K562 (cell line): ENCODE data around the gene BTBD16. TPM values are rescaled to one million over a fixed set of nuclear protein-coding genes. Genes with fewer than 3 reads are reported as not detected.

Experiments
- ATAC-seq: fragments of 200-7000 bp; cut with Tn5 transposase; 3 replicates; pipeline ENCODE4 v1.9.1; 2020; ENCODE audit warnings: moderate library complexity
- BruUV-seq: library from RNA; stranded (reverse); fragments of 400-500 nt; replicated peaks from 2 replicates; lab custom pipeline; 2021; lab: Mats Ljungman, UMichigan
- CTCF ChIA-PET: fragments of 300-600 bp; formaldehyde crosslinking; extraction: SDS; loops from one replicate; lab custom pipeline; 2021; ENCODE audit warnings: low intra/inter-chr PET ratio; lab: Yijun Ruan, JAX
- POLR2A ChIA-PET: fragments of 300-600, 350-650 bp; sonication (Branson Sonifier 250); formaldehyde crosslinking; extraction: SDS; loops from one replicate; lab custom pipeline; 2021; ENCODE audit warnings: antibody characterized with exemption, inconsistent platforms; lab: Yijun Ruan, JAX
- DNase-seq, 4 experiments: peaks; one replicate each; pipeline versions ENCODE4 v3.0.0 to v3.0.0-alpha.2; 2011 to 2018; ENCODE audit warnings: low spot score in 3 of 4, mixed read lengths in 3 of 4; ENCODE audit errors: extremely low read depth in 1 of 4
- FAIRE-seq: peaks from 2 replicates; lab custom pipeline; 2011; peaks lifted over from hg19 to GRCh38; lab: Jason Lieb, UNC
- H2AFZ ChIP-seq: 2 replicates; pipeline ENCODE4 v1.6.0; 2011; ENCODE audit warnings: low read depth, low read length, control low read depth, inconsistent platforms
- H3K27ac ChIP-seq: fragments of 200-600 bp; 3 replicates; pipeline ENCODE4 v1.8.0; 2011; ENCODE audit warnings: low read depth, mild to moderate bottlenecking, control low read depth, inconsistent platforms, low read length, moderate library complexity, mixed read lengths; ENCODE audit errors: extremely low read depth
- H3K27me3 ChIP-seq, 2 experiments: fragments of 300-600 bp in 1 of 2; 2 replicates in 1 of 2; 3 replicates in 1 of 2; pipeline versions ENCODE4 v1.6.0 to v1.8.0; 2011; ENCODE audit warnings: inconsistent platforms in 2 of 2, low read length in 2 of 2, mild to moderate bottlenecking in 1 of 2, mixed read lengths in 1 of 2, moderate library complexity in 1 of 2; ENCODE audit not compliant: control insufficient read depth in 2 of 2, insufficient read depth in 2 of 2
- H3K36me3 ChIP-seq: fragments of 300-600 bp; 3 replicates; pipeline ENCODE4 v1.8.0; 2011; ENCODE audit warnings: mild to moderate bottlenecking, low read length, inconsistent platforms; ENCODE audit not compliant: control insufficient read depth, insufficient read depth
- H3K4me1 ChIP-seq, 2 experiments: fragments of 200-600 bp in 1 of 2; replicated peaks in 1 of 2; 2 replicates in 1 of 2; 3 replicates in 1 of 2; pipeline versions ENCODE4 v1.5.1 to v1.8.0; 2011; ENCODE audit warnings: inconsistent platforms in 2 of 2, low read length in 2 of 2, mild to moderate bottlenecking in 1 of 2, mixed read lengths in 1 of 2, moderate library complexity in 1 of 2; ENCODE audit not compliant: control insufficient read depth in 2 of 2, insufficient read depth in 2 of 2
- H3K4me2 ChIP-seq: 2 replicates; pipeline ENCODE4 v1.6.1; 2011; ENCODE audit warnings: low read length, control low read depth, inconsistent platforms, mixed read lengths; ENCODE audit not compliant: insufficient read depth
- H3K4me3 ChIP-seq: fragments of 200-600 bp; sonication (generic), shearing (Covaris generic); 2 replicates; pipeline ENCODE4 v1.5.1; 2016; ENCODE audit warnings: control low read depth, inconsistent platforms
- H3K79me2 ChIP-seq: fragments of 200-600 bp; 3 replicates; pipeline ENCODE4 v1.8.0; 2011; ENCODE audit warnings: low read length, inconsistent platforms; ENCODE audit not compliant: control insufficient read depth, insufficient read depth
- H3K9ac ChIP-seq, 2 experiments: 2 replicates each; pipeline versions ENCODE4 v1.6.0 to v1.6.1; 2011; ENCODE audit warnings: low read depth in 2 of 2, low read length in 2 of 2, control low read depth in 1 of 2, inconsistent platforms in 1 of 2, mild to moderate bottlenecking in 1 of 2, mixed read lengths in 1 of 2; ENCODE audit not compliant: insufficient read depth in 1 of 2
- H3K9me1 ChIP-seq: one replicate; pipeline ENCODE4 v1.6.0; 2011; ENCODE audit warnings: inconsistent platforms, mild to moderate bottlenecking, low read length, moderate library complexity; ENCODE audit not compliant: control insufficient read depth, insufficient read depth
- H3K9me3 ChIP-seq: replicated peaks from 2 replicates; pipeline ENCODE4 v1.5.1; 2011; ENCODE audit warnings: low read depth, low read length, inconsistent platforms; ENCODE audit not compliant: control insufficient read depth, insufficient read depth
- H4K20me1 ChIP-seq: replicated peaks from 2 replicates; pipeline ENCODE4 v1.6.1; 2011; ENCODE audit warnings: low read length, inconsistent platforms, mixed read lengths; ENCODE audit not compliant: control insufficient read depth, insufficient read depth
- ELF1 ChIP-seq: fragments of 200-800 bp; sonication (Bioruptor generic); IDR thresholded peaks from 2 replicates; pipeline ENCODE4 v1.6.1; 2016; ENCODE audit warnings: missing genetic modification characterization, missing compliant biosample characterization
- FOXP1 ChIP-seq: sonication (generic); formaldehyde crosslinking; IDR thresholded peaks from 2 replicates; pipeline ENCODE4 v1.8.0; 2022; ENCODE audit warnings: mild to moderate bottlenecking, missing genetic modification reagents
- MLX ChIP-seq, 2 experiments: fragments of 450-650 bp in 1 of 2; sonication (generic) in 1 of 2; formaldehyde crosslinking; conservative IDR thresholded peaks; 2 replicates each; pipeline versions ENCODE4 v1.4.0 to v1.8.1; 2020 to 2022; ENCODE audit warnings: mild to moderate bottlenecking in 1 of 2, missing genetic modification reagents in 1 of 2
- NFE2 ChIP-seq: IDR thresholded peaks from 2 replicates; pipeline ENCODE4 v1.6.1; 2014; ENCODE audit warnings: antibody characterized with exemption, low read depth
- NR2C2 ChIP-seq, 2 experiments: fragments of 200-800 bp in 1 of 2; sonication (Bioruptor generic) in 1 of 2; sonication (generic) in 1 of 2; formaldehyde crosslinking in 1 of 2; IDR thresholded peaks; 2 replicates each; pipeline versions ENCODE4 v1.6.1 to v1.8.0; 2016 to 2022; ENCODE audit warnings: mild to moderate bottlenecking in 1 of 2, missing compliant biosample characterization in 1 of 2, missing genetic modification characterization in 1 of 2, missing genetic modification reagents in 1 of 2
- PATZ1 ChIP-seq: fragments of 250-450 bp; sonication (Bioruptor Pico); IDR thresholded peaks from 2 replicates; pipeline ENCODE4 v1.5.0; 2020; ENCODE audit warnings: mild to moderate bottlenecking, borderline replicate concordance
- SNAPC5 ChIP-seq: fragments of 250-450 bp; sonication (Bioruptor Pico); IDR thresholded peaks from 2 replicates; pipeline ENCODE4 v1.8.0; 2021; ENCODE audit warnings: moderate library complexity, mild to moderate bottlenecking, inconsistent platforms
- ZC3H11A ChIP-seq: IDR thresholded peaks from 2 replicates; pipeline ENCODE4 v1.6.1; 2012; ENCODE audit warnings: low read depth, low read length, improper control_type of control experiment
- ZNF407 ChIP-seq: fragments of 450-650 bp; IDR thresholded peaks from 2 replicates; pipeline ENCODE4 v1.6.1; 2016; ENCODE audit warnings: low read depth
- ZNF699 ChIP-seq: fragments of 250-450 bp; sonication (Bioruptor Pico); IDR thresholded peaks from 2 replicates; pipeline ENCODE4 v1.8.0; 2021; ENCODE audit warnings: mild to moderate bottlenecking, moderate library complexity; ENCODE audit not compliant: insufficient replicate concordance
- WGBS: fragments of 100-300 bp; shearing (Covaris generic); methylation state at CpG from one replicate; pipeline ENCODE4 v1.1.6; 2016; ENCODE audit warnings: low coverage, mixed read lengths; ENCODE audit not compliant: insufficient coverage; ENCODE audit errors: missing lambda C conversion rate; 5-methylcytosine and 5-hydroxymethylcytosine counted together
- in situ Hi-C: fragments of 300-500 bp; cut with MboI; formaldehyde crosslinking; loops from 4 replicates; pipeline ENCODE4 v1.15.0; 2018; ENCODE audit warnings: inconsistent platforms, mixed read lengths
- intact Hi-C: fragments of 100-400 bp; cut with micrococcal nuclease; formaldehyde crosslinking; loops from 2 replicates; pipeline ENCODE4 v1.14.2; 2022
- polyA plus RNA-seq, 8 experiments: library from polyadenylated mRNA; depleted of rRNA in 4 of 8; stranded (reverse) in 5 of 8; unstranded in 3 of 8; fragments of >200 nt; fragmentation: Nextera tagmentation in 2 of 8; fragmentation: Illumina TruSeq in 1 of 8; extraction: Ambion mirVana in 2 of 8; extraction: Trizol in 1 of 8; gene quantifications; 2 replicates each; pipeline versions ENCODE4 v1.2.1 to v1.2.3, GENCODE V29; 2011 to 2014; ENCODE audit warnings: inconsistent platforms in 1 of 8, missing spikeins in 1 of 8
- total RNA-seq, 7 experiments: library from RNA; depleted of rRNA in 6 of 7; stranded (reverse); fragments of >200 nt in 6 of 7; fragmentation: Illumina TruSeq in 2 of 7; extraction: Trizol in 2 of 7; gene quantifications; 2 replicates each; pipeline versions ENCODE4 v1.2.1 to v1.2.3, GENCODE V29; 2011 to 2021; ENCODE audit warnings: low replicate concordance in 1 of 7

Gene BTBD16
- total and polyA plus RNA-seq, 9 of the 15 experiments (the other 6 are each of a cell fraction or from before 2014, with no cell fraction given), result 0.11 TPM; not detected in 8

GRCh38 chr10:122269059-122269687, 1.9 kb upstream of the BTBD16 start:
- no peaks in the 10 kb centered on the region for H3K4me1 ChIP-seq
- intact Hi-C loops, result loop anchor here (10.0 kb wide), 1 partner anchor 124 kb away; no protein-coding TSS in a partner anchor
- in situ Hi-C loops, result no loop called here
- FAIRE-seq, result no peak
- no peaks in the 10 kb centered on the region for H4K20me1 ChIP-seq
- 2% methylated on average over 10 of the region's 10 CpGs for WGBS
- POLR2A ChIA-PET, result interaction anchor here (0.7 kb wide), 1 partner anchor 360 kb away, joined by 3 read pairs; no protein-coding TSS in a partner anchor
- ATAC-seq, result no peak
- BruUV-seq, result no TSS peak
- H3K9me1 ChIP-seq, result no peaks in the 10 kb centered on the region
- H3K36me3 ChIP-seq, result no peaks in the 10 kb centered on the region
- H3K27me3 ChIP-seq, result peaks cover 0 to 4% of the 10 kb centered on the region in 2 experiments; a peak in 1 of 5 replicates
- CTCF ChIA-PET, result no interaction called here
- H3K27ac ChIP-seq, result no peak overlapping the region
- H3K4me3 ChIP-seq, result no peak overlapping the region
- H3K9ac ChIP-seq, result no peak overlapping the region
- no peak overlapping the region for H2AFZ ChIP-seq
- no peak overlapping the region for H3K4me2 ChIP-seq
- no peaks in the 10 kb centered on the region for H3K9me3 ChIP-seq
- H3K79me2 ChIP-seq, result no peaks in the 10 kb centered on the region
- DNase-seq, result no peak
- TF ChIP-seq ELF1 (tag) (no peak), ZC3H11A (no peak), PATZ1 (CRISPR knock-in tag) (no peak), NR2C2 (CRISPR knock-in tag; IDR thresholded peaks at IDR 0.05) (no peak), NR2C2 (tag; IDR thresholded peaks at IDR 0.05) (no peak), ZNF699 (no peak), NFE2 (no peak), FOXP1 (CRISPR knock-in tag) (no peak), MLX (CRISPR knock-in tag; conservative IDR thresholded peaks at IDR 0.05) (no peak), SNAPC5 (no peak), ZNF407 (no peak)
